Chondrocyte (in vitro differentiated cells): ENCODE data around the gene DNAL4. TPM values are rescaled to one million over a fixed set of nuclear protein-coding genes. Genes with fewer than 3 reads are reported as not detected.

Source experiments
- DNase-seq: peaks from one replicate; pipeline ENCODE4 v3.0.0; 2021; ENCODE audit warnings: mixed read lengths, low spot score
- H3K27ac Mint-ChIP-seq: one replicate; pipeline ENCODE4 v1.8.0; 2021; ENCODE audit warnings: mild to moderate bottlenecking, moderate library complexity, mixed read lengths; ENCODE audit not compliant: unreplicated experiment
- H3K27me3 Mint-ChIP-seq: 2 replicates; pipeline ENCODE4 v1.8.0; 2021; ENCODE audit warnings: low read depth, mixed read lengths
- H3K36me3 Mint-ChIP-seq: 2 replicates; pipeline ENCODE4 v1.8.0; 2021; ENCODE audit warnings: low read depth, mixed read lengths
- H3K4me1 Mint-ChIP-seq: 2 replicates; pipeline ENCODE4 v1.8.0; 2021; ENCODE audit warnings: low read depth, mild to moderate bottlenecking, mixed read lengths
- H3K4me3 Mint-ChIP-seq: one replicate; pipeline ENCODE4 v1.8.0; 2021; ENCODE audit warnings: mild to moderate bottlenecking, moderate library complexity, mixed read lengths; ENCODE audit not compliant: unreplicated experiment
- H3K9me3 Mint-ChIP-seq: 2 replicates; pipeline ENCODE4 v1.8.0; 2021; ENCODE audit warnings: low read depth, mixed read lengths
- total RNA-seq: library from RNA; stranded (reverse); gene quantifications from 3 replicates; pipeline ENCODE4 v1.2.1, GENCODE V29; 2021
- TF ChIP-seq, protein P1 (sequence below): fragments of 200-600 bp; sonication (generic); IDR thresholded peaks from 2 replicates; pipeline ENCODE4 v1.5.0; 2021; ENCODE audit warnings: antibody characterized with exemption, mild to moderate bottlenecking, moderate library complexity

DNAL4 gene
- total RNA-seq, 1 donor from 2014 or later = 11.8 TPM

DNA sequence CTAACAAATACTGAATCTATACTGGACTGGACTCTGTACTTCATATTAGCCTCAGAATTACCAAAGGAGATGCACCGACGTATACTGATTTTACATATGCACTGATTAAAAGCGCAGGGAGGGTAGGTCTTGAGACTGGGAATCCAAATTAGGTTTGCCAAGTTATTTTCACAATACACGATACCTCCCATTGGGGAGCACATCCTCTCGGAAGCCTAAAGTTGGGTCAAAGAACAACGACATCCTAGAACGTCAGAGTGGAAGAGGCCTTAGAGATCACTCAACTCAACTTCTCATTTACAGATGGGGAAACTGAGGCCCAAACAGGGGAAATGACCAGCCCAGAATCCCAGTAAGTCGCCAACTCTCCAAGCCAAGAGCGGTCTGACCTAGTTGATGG is 626 bp downstream of the DNAL4 start:
- no peak for DNase-seq
- Mint-ChIP-seq H3K27ac (peak overlapping the region; percentile 70), H3K27me3 (peaks cover 22% of the 10 kb centered on the region), H3K36me3 (no peaks in the 10 kb centered on the region), H3K4me1 (peaks cover 12% of the 10 kb centered on the region), H3K9me3 (no peaks in the 10 kb centered on the region), H3K4me3 (peak overlapping the region; percentile 81)
- TF ChIP-seq, protein P1, sequence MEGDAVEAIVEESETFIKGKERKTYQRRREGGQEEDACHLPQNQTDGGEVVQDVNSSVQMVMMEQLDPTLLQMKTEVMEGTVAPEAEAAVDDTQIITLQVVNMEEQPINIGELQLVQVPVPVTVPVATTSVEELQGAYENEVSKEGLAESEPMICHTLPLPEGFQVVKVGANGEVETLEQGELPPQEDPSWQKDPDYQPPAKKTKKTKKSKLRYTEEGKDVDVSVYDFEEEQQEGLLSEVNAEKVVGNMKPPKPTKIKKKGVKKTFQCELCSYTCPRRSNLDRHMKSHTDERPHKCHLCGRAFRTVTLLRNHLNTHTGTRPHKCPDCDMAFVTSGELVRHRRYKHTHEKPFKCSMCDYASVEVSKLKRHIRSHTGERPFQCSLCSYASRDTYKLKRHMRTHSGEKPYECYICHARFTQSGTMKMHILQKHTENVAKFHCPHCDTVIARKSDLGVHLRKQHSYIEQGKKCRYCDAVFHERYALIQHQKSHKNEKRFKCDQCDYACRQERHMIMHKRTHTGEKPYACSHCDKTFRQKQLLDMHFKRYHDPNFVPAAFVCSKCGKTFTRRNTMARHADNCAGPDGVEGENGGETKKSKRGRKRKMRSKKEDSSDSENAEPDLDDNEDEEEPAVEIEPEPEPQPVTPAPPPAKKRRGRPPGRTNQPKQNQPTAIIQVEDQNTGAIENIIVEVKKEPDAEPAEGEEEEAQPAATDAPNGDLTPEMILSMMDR = no peak

DNA sequence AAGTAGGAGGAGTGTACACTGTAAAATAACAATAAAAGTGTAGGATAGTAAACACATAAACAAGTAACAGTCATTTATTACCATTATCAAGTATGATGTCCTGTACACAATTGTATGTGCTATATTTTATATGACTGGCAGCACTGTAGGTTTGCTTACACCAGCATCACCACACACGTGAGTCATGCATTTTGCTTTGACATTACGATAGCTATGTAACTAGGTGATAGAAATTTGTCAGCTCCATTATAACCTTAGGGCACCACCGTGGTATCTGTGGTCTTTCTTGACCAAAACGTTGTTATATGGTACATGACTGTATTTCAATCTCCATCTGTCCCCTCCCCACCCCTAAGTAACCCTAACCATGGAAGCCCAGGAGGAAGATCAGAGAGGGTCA is 1.1 kb downstream of the DNAL4 start:
- H3K27ac Mint-ChIP-seq = peak overlapping the region; percentile 70
- DNase-seq = no peak
- H3K36me3 Mint-ChIP-seq = no peaks in the 10 kb centered on the region
- H3K4me1 Mint-ChIP-seq = peaks cover 12% of the 10 kb centered on the region
- peak overlapping the region; percentile 81 for H3K4me3 Mint-ChIP-seq
- H3K9me3 Mint-ChIP-seq = no peaks in the 10 kb centered on the region
- TF ChIP-seq, protein P1 = no peak
- H3K27me3 Mint-ChIP-seq = peaks cover 17% of the 10 kb centered on the region

DNA sequence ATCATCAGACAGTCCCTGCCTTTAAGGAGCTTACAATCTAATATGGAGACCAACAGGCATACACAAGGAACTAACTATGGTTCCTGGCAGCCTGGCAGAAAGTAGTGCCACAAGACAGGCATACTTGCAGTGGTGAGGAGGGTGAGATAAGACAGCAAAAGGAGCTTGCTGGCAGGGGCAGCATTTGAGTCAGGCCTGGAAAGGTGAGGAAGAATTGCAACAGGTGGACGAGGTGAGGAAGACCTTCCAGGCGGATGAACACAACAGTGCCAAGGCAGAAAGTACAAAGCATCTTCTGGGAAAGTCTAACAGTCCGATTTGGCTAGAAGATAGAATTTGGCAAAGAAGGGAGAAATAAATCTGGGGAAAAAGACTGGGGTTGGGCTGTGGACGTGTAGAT is 4.3 kb downstream of the DNAL4 start:
- DNase-seq = no peak
- no peak overlapping the region for H3K27ac Mint-ChIP-seq
- no peaks in the 10 kb centered on the region for H3K36me3 Mint-ChIP-seq

DNA sequence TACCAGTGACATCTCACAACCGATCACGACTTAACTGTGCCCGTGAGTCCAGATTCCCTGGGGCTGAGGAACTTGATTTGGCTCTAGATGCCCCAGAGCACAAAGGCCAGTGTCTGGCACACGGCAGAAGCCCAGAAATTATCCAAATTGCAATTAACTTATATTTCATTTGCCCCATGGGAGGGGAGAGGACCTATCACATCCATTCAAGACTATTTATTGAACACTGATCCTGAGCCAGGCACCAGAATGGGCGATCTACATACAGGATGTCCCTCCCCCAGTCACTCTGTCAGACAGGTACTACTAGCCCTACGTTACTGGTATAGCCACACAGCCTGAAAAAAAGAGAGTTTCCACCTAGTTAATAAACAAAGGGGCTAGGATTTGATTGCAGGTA is 5.1 kb downstream of the DNAL4 start:
- no peaks in the 10 kb centered on the region for H3K36me3 Mint-ChIP-seq
- TF ChIP-seq, protein P1 = no peak
- H3K27ac Mint-ChIP-seq = no peak overlapping the region
- H3K27me3 Mint-ChIP-seq = no peaks in the 10 kb centered on the region
- H3K4me1 Mint-ChIP-seq = peaks cover 22% of the 10 kb centered on the region
- H3K4me3 Mint-ChIP-seq = no peak overlapping the region
- DNase-seq = no peak
- H3K9me3 Mint-ChIP-seq = no peaks in the 10 kb centered on the region

More for the DNA sequence above, 4.3 kb downstream of the DNAL4 start:
- TF ChIP-seq, protein P1 = no peak
- H3K4me1 Mint-ChIP-seq = peaks cover 28% of the 10 kb centered on the region
- H3K4me3 Mint-ChIP-seq = no peak overlapping the region
- H3K9me3 Mint-ChIP-seq = no peaks in the 10 kb centered on the region
- H3K27me3 Mint-ChIP-seq = no peaks in the 10 kb centered on the region

DNA sequence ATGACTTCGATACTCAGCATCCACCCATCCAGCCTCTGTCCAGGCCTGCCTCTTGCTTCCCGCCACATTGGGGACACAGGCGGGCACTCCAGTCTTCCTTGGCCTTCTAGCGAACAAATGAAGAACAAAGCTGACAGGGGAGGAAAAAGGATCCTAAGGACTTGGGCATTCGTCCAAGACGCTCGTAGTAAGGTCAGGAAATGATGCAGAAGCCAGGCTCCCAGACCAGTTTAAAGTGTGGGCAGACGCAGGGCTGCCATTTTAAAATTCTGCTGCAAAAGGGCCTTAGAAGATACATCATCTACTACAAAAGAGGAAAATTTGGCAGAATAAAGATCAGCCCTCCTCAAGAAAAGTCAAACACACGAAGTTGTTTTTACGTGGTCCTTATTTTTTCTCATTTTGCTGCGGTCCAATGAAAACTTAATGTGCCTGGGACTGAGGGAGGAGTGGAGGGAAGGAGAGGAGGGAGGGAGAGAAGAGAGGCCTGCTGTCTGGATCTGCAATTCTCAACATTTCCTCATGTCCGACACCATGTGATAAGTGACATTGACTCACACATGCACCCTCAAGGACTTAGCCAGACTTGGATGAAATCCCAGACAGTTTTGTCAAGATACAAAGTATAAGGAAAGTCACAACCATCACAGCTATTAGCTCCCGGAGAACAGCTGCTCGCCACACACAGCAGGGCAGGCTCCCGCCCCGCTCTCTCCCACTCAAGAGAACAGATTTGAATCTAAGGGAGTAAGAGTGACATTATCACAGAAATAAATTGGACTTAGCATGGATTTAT is 5.7 kb downstream of the DNAL4 start:
- Mint-ChIP-seq H3K4me1 (peaks cover 26% of the 10 kb centered on the region), H3K4me3 (no peak overlapping the region), H3K36me3 (no peaks in the 10 kb centered on the region), H3K27me3 (no peaks in the 10 kb centered on the region), H3K27ac (no peak overlapping the region), H3K9me3 (no peaks in the 10 kb centered on the region)
- TF ChIP-seq, protein P1 = no peak
- DNase-seq = no peak
